Neural crest cell (in vitro differentiated cells): Measurements from ENCODE around the gene FREY1. TPM values are rescaled to one million over a fixed set of nuclear protein-coding genes. Genes with fewer than 3 reads are reported as not detected.
A peak's percentile ranks its signal among the peaks of the same experiment; 100 is the strongest.

Source experiments
- DNase-seq: peaks from one replicate; pipeline ENCODE4 v3.0.0; 2021; ENCODE audit warnings: low read depth, mixed read lengths, low spot score
- H3K27ac Mint-ChIP-seq: one replicate; pipeline ENCODE4 v1.8.0; 2021; ENCODE audit warnings: mild to moderate bottlenecking, mixed read lengths; ENCODE audit not compliant: unreplicated experiment
- H3K27me3 Mint-ChIP-seq: 2 replicates; pipeline ENCODE4 v1.8.0; 2021; ENCODE audit warnings: low read depth, mild to moderate bottlenecking, mixed read lengths
- H3K36me3 Mint-ChIP-seq: 2 replicates; pipeline ENCODE4 v1.8.0; 2021; ENCODE audit warnings: low read depth, mild to moderate bottlenecking, mixed read lengths
- H3K4me1 Mint-ChIP-seq: 2 replicates; pipeline ENCODE4 v1.8.0; 2021; ENCODE audit warnings: mixed read lengths
- H3K4me3 Mint-ChIP-seq: one replicate; pipeline ENCODE4 v1.8.0; 2021; ENCODE audit warnings: mild to moderate bottlenecking, mixed read lengths
- H3K9me3 Mint-ChIP-seq: 2 replicates; pipeline ENCODE4 v1.8.0; 2021; ENCODE audit warnings: mixed read lengths
- CTCF ChIP-seq: fragments of 200-600 bp; sonication (generic); conservative IDR thresholded peaks from 2 replicates; pipeline ENCODE4 v1.5.0; 2021; ENCODE audit warnings: antibody characterized with exemption, mild to moderate bottlenecking
- total RNA-seq: library from RNA; stranded (reverse); gene quantifications from 2 replicates; pipeline ENCODE4 v1.2.1, GENCODE V29; 2021

FREY1 gene
- total RNA-seq, 1 donor from 2014 or later = 3.3 TPM

GRCh38 chr11:45917623-45918330 is 10.7 kb upstream of the FREY1 start, which contains the start of gene PEX16:
TSS of gene PEX16 (minus strand) at chr11:45917877. CDS start at chr11:45917811, 66 bp downstream.
- Mint-ChIP-seq H3K27me3 (peaks cover 29% of the 10 kb centered on the region), H3K27ac (peak within 1 kb of the TSS; percentile 96), H3K9me3 (no peaks in the 10 kb centered on the region), H3K4me1 (peaks cover 24% of the 10 kb centered on the region), H3K36me3 (no peaks in the 10 kb centered on the region), H3K4me3 (peak within 1 kb of the TSS; percentile 96)
- DNase-seq = peak; percentile 83
- no peak for TF ChIP-seq CTCF

GRCh38 chr11:45917286-45917622 is 10.2 kb upstream of the FREY1 start:
- H3K9me3 Mint-ChIP-seq = no peaks in the 10 kb centered on the region
- peak overlapping the region; percentile 96 for H3K4me3 Mint-ChIP-seq
- H3K36me3 Mint-ChIP-seq = no peaks in the 10 kb centered on the region
- no peak overlapping the region for H3K27ac Mint-ChIP-seq
- peaks cover 29% of the 10 kb centered on the region for H3K27me3 Mint-ChIP-seq
- H3K4me1 Mint-ChIP-seq = peaks cover 24% of the 10 kb centered on the region
- TF ChIP-seq CTCF = no peak
- no peak for DNase-seq

DNA sequence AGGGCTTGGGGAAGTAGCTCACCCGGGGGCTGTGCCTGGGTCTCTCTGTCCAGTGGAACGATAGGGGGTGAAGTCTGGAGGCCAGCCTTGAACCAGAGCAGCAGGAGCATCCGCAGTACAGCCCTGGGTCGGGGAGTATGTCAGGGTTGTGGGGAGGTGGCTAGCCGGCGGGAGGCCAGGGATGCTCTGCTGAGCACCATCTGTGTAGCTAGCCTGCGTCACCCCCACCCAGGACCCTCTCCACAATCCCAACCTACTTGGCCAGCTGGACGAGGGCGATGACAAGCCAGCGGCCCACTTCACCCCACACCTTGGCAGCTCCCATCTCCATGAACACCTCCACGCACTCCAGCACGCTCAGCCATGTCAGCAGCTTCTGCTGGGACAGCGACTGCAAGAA is 8.4 kb upstream of the FREY1 start:
- Mint-ChIP-seq H3K4me1 (peaks cover 18% of the 10 kb centered on the region), H3K27ac (no peak overlapping the region), H3K9me3 (no peaks in the 10 kb centered on the region), H3K27me3 (peaks cover 15% of the 10 kb centered on the region), H3K4me3 (peak overlapping the region; percentile 74), H3K36me3 (no peaks in the 10 kb centered on the region)
- TF ChIP-seq CTCF = no peak
- DNase-seq = no peak

DNA sequence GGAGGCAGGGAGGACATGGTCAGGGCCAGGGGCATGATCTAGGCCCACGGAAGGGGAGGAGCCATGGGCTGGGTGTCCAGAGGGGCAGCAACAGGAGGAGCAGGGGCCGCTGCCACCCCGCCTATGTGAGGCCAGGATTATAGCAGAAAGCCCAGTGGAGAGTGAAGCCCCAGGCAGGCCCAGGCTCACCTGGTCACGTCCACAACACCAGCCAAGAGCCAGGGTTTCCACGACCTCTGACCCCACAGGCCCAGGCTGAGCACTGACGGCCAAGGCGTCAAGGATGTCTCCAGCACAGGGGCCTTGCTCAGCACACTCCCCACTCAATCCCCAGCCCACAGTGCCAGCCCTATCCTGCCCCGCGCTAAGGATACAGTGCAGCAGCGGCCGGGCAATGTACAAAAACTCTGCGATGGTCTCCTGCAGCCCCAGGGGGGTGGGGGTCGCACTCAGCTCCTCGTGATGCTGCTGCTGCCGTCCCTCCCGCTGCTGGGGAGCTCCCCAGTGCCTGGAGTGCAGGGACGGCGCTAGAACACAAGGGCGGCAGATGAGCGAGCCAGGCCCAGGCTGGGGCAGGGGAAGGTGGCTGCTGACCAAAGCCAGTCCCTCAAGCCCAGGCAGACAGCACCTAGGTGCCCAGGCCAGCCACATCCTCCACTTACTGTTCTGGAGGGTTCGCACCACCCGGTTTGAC is 7.0 kb upstream of the FREY1 start:
- DNase-seq = no peak
- peak overlapping the region; percentile 75 for H3K4me3 Mint-ChIP-seq
- H3K36me3 Mint-ChIP-seq = no peaks in the 10 kb centered on the region
- peaks cover 18% of the 10 kb centered on the region for H3K4me1 Mint-ChIP-seq
- H3K27me3 Mint-ChIP-seq = peaks cover 8% of the 10 kb centered on the region
- H3K9me3 Mint-ChIP-seq = no peaks in the 10 kb centered on the region
- H3K27ac Mint-ChIP-seq = no peak overlapping the region
- TF ChIP-seq CTCF = no peak

GRCh38 chr11:45913514-45913913 is 6.4 kb upstream of the FREY1 start:
- no peak for DNase-seq
- no peaks in the 10 kb centered on the region for H3K9me3 Mint-ChIP-seq
- peaks cover 4% of the 10 kb centered on the region for H3K27me3 Mint-ChIP-seq
- H3K4me1 Mint-ChIP-seq = peaks cover 15% of the 10 kb centered on the region
- H3K36me3 Mint-ChIP-seq = no peaks in the 10 kb centered on the region
- H3K27ac Mint-ChIP-seq = no peak overlapping the region
- no peak overlapping the region for H3K4me3 Mint-ChIP-seq
- no peak for TF ChIP-seq CTCF
